A673 (cell line): Measurements from ENCODE around the gene KLK2.

Experiments used
- EZH2 ChIP-seq: fragments of 200-600 bp; sonication (generic); IDR thresholded peaks from 2 replicates; pipeline ENCODE4 v1.6.1; 2017; ENCODE audit warnings: borderline replicate concordance, low read depth, mild to moderate bottlenecking, mixed read lengths, antibody characterized with exemption, low read length; ENCODE audit not compliant: poor library complexity, severe bottlenecking
- TF ChIP-seq, protein P1 (sequence below): fragments of 300-800, 200-600 bp; sonication (generic); conservative IDR thresholded peaks from 2 replicates; pipeline ENCODE4 v1.5.1; 2017; ENCODE audit warnings: low read depth, mild to moderate bottlenecking, antibody characterized with exemption, low read length, moderate library complexity, mixed read lengths

DNA sequence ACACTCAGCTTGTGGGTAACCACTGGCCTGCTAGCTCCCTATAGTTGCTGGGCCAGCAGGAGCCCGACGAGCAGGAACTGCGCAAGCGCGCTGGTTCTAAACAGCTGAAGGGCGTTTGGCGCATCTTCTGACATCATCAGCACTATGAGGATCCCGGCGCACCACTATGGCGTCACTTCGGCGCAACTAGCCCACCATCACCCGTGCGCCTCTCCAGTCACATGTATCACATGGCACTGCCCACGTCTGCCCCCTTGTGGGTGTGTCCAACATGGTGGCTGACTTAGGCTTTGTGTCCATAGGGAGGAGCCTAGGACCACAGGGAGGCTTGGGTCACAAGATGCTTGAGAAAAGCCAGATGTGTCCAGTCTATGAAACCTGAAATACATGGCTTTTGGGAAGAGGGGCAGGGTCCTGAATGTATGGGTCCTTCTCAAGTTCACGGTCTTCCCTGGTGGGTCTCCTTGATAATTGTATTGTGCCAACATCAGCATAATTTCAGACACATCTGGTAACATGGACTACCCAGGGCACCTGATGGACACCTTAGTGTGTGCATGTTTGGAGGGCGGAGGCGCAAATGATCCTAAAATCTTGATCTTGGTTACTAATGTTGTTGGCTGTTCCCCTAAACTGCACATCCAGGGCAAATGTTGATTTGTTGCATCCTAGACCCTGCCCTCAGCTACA, 20.0 kb downstream of the KLK2 start:
- TF ChIP-seq, protein P1, sequence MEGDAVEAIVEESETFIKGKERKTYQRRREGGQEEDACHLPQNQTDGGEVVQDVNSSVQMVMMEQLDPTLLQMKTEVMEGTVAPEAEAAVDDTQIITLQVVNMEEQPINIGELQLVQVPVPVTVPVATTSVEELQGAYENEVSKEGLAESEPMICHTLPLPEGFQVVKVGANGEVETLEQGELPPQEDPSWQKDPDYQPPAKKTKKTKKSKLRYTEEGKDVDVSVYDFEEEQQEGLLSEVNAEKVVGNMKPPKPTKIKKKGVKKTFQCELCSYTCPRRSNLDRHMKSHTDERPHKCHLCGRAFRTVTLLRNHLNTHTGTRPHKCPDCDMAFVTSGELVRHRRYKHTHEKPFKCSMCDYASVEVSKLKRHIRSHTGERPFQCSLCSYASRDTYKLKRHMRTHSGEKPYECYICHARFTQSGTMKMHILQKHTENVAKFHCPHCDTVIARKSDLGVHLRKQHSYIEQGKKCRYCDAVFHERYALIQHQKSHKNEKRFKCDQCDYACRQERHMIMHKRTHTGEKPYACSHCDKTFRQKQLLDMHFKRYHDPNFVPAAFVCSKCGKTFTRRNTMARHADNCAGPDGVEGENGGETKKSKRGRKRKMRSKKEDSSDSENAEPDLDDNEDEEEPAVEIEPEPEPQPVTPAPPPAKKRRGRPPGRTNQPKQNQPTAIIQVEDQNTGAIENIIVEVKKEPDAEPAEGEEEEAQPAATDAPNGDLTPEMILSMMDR: peak; percentile 44
- no peak for TF ChIP-seq EZH2
